CD4-positive, alpha-beta T cell treated with Interleukin-6 at 100 ng/mL for 8 hours (primary cell): ENCODE data around the gene RAD23B.

Experiments
- DNase-seq: peaks from one replicate; pipeline ENCODE4 v3.0.0-alpha.2; 2020; ENCODE audit warnings: mixed read lengths, low spot score

Gene RAD23B

GRCh38 chr9:107269254-107269653 is 13.8 kb upstream of the RAD23B start:
- no peak for DNase-seq

GRCh38 chr9:107269681-107270080 is 13.4 kb upstream of the RAD23B start:
- DNase-seq, result no peak

GRCh38 chr9:107270082-107270481 is 13.0 kb upstream of the RAD23B start:
- DNase-seq, result no peak

DNA sequence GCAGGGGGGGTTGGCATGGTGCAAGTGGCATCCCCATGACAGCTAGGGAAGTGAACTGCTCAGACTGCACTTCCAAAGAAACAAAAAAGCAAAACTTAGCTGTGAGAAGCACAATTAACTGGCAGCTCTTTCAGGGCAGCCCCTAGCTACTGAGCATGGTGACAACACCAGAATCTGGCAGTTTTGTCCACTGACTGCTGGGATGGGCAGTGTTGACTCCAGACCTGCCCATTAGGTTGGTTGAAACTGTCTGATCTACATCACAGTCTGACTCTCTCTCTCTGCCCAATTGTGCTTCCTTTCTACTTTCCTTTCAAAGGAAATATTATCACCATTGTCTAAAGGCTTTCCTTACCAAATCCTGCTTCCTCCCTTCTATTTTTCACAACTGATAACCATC is 12.5 kb upstream of the RAD23B start:
- DNase-seq, result no peak

DNA sequence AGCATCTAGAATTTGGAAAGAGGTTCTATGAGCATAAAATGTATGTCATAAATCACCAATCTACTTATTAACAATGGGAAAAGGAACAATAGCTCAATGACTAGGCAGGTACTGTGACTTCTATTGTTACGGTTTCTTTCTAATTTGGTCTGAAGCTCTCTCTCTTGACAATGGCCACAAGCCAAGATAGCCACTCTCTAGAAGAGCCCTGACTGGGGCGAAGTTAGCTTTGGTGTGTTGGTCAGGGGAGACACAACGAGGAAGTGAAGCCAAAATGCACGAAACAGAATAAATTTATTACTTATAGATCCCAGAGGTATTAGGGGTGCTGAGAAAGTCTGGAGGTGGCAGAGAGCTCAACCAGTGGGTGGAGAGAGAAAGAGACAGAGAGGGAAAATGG is 9.4 kb upstream of the RAD23B start:
- no peak for DNase-seq

DNA sequence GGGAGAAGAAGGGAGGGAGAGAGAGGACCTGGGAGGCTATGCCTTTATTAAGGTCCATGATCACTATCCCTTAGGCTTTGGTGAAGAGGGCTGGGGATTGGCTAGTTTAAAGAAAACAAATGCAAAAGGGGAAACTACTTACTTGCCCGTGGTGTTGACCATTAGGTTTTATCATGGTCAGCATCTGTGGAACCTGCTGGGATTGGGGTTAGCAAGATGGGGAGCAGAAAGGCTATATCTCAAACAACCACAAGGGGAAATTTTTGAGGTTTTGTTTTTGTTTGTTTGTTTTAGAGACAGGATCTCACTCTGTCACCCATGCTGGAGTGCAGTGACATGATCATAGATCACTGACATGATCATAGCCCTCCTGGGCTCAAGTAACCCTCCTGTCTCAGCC is 9.0 kb upstream of the RAD23B start:
- DNase-seq, result no peak

DNA sequence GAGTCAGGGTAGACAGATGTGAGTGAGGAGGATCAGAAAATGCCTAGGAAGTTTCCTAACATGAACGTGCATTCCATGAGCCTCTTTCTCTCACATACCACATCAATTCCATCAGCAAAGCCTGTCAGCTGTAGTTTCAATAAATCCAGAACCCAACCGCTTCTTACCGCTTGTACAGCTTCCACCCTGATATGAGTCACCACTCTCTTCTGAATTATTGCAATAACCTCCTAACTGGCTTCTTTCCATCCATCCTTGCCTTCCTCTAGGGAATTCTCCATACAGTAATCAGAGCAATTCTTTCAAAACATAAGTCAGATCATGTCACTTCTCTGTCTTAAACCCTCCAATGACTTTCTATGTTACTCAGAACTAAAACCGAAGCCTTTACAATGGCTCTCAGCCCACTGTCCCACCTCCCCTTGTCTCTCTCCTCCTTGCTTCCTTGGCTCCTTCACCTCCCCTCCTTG is 8.1 kb upstream of the RAD23B start:
- no peak for DNase-seq

DNA sequence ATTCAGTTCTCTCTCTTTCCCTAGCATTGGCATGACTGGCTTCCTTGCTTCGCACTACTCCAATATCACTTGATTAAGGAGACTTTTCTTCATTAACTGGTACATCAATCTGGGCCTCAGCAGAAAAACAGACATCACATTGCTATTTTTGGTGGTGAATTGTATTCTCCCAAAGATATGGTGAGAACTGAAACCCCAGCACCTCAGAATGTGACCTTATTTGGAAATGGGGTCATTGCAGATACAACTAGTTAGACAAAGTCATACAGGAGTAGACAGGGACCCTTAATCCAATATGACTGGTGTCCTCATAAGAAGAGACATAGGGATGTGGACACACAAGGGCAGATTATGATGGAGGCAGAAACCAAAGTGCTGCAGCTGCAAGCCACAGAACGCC is 7.5 kb upstream of the RAD23B start:
- no peak for DNase-seq

- no peak for DNase-seq
Measured at GRCh38 chr9:107276966-107277710, 5.9 kb upstream of the RAD23B start.

GRCh38 chr9:107277801-107278200 is 5.3 kb upstream of the RAD23B start:
- no peak for DNase-seq

GRCh38 chr9:107279086-107279485 is 4.0 kb upstream of the RAD23B start:
- DNase-seq, result no peak

DNA sequence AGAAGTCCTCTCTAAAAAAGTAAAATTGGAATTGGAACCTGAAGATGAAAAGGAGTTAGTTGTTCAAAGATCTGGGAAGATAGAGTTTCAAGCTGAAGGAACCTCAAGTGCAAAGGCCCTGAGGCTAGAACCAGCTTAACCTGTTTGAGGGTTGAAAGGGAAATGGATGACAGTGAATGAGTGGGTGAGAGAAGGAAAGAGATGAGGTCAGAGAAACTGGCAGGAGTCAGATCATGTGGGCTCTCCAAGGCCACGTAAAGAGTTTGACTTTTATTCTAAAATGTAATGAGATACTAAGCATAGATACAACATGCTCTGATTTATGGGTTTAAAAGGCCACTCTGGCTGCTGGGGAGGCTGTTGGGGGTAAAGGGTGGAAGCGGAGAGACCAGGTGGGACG is 2.5 kb upstream of the RAD23B start:
- no peak for DNase-seq

DNA sequence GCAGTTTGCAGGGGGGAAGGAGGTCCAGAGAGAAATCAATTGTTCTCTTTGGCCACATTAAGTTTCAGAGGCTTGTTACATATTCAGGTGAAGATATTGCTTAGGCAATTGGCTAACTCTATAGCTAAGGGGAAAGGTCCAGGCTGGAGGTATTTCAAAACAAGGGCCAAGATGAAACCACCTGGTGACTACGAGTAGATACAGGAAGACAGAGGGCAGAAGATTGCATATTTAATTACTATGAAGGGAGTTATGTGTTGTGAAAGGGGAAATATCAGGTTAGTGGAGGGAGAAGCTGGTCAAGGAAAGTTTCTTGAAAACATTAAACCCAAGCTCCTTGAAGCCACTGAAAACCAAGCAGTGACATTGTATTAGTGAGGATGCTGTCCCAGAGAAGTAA is 1.9 kb upstream of the RAD23B start:
- DNase-seq, result no peak

GRCh38 chr9:107281922-107282667 is 984 bp upstream of the RAD23B start:
- no peak for DNase-seq

GRCh38 chr9:107283623-107284616 is 841 bp downstream of the RAD23B start:
- peak; percentile 36 for DNase-seq

- no peak for DNase-seq
Measured at GRCh38 chr9:107284636-107285035, 1.6 kb downstream of the RAD23B start.

DNA sequence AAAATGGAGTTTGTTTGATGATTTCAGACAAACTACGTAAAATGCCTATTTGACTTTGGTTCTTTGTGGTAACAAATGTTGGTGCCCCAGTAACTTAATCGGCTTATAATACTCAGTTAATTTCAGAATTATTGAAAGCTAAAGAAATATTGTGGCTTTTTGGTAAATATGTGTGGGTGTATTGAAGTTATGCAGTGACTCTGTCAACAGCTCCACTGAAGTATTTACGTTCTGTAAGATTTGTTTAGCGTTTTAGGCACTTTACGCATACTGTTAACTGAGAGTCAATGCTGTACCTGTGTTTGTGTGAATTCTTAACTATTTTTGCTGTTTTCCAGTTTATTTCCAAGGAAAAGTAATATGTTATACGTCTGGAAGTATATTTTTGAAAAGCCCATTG is 2.2 kb downstream of the RAD23B start:
- DNase-seq, result no peak

DNA sequence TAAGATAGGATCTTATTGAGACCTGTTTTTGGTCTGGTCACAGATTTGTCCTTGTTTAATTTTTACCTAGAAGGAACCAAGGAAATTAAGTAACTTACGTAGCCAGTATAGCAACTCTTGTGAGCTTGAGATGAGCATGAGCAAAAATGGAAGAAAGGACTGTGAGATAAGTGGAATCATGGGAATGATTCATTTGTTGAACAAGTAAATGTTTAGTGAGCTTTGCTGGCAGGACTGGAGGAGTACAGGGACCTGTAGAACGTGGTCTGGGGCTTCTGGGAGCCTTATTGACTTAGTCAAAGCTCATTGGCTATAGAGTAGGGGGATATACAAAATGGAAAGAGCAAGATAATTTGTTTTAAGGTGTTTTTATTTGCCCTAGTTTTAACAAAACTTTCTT is 3.0 kb downstream of the RAD23B start:
- no peak for DNase-seq

DNA sequence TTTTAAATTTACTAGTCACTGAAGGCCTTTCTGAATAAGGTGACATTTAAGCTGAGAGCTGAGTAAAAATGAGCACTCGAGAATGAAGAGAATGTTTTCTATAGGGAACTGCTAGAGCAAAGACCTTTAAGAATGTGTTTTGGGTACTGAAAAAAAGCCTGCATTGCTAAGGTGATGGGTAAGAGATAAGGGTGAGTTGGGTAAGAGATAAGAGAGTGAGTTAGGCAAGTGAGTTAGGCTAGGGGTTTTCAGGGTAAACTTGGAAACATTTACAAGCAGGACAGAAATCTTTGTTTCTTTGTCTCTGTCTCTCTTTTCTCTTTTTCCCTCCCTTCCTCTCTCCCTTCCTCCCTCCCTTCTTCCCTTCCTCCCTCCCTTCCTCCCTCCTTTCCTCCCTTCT is 5.6 kb downstream of the RAD23B start:
- DNase-seq, result no peak

DNA sequence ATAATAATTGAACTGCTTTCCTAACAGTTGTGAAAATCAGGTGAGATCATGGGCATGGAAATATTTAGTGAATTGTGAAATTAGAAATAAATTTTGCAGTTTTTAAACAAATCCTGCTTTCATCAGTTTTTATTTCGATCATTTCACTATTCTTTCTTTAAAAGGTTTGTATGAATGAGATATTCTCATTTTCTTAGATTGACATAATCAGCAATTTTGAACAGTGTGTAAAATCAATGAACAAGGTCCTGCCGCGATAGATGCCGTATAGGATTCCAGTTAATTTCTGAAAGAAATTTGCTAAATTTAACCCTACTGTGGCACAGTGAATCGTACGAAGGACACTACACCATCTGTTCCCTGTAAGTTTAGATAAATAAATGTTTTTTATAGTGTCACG is 7.5 kb downstream of the RAD23B start:
- no peak for DNase-seq

DNA sequence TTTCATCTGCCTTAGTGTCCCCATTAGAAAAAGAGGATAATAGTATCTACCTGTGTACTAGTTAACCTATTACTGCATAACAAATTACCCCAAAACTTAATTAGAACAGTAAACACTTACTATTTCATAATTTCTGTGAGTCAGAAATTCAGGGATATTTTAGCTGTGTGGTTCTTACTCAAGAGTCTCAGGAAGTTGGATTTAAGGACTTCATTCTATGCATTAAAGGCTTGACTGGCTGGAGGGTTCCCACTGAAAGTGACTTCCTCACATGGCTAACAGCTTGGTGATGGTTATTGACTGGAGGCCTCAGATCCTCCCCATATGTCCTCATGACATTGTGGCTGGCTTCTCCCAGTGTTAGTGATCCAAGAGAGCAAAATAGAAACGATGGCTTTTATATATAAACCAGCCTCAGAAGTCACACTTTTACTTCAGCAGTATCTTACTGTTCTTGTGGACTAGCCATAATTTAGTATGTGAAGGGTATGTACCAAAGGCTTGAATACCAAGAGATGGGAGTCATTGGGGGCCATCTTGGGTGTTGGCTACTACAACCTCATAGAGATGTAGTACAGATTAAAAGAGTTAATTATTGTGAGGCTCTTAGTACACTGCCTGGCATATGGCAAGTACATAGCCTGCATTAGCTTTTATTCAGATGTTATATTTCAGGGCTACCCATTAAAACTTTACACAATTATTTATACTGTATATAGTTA is 9.9 kb downstream of the RAD23B start:
- no peak for DNase-seq
